Muscle of back (tissue), 11 donors: ENCODE data around the gene HESX1. TPM values are rescaled to one million over a fixed set of nuclear protein-coding genes. Genes with fewer than 3 reads are reported as not detected.

ENCODE experiments used
- DNase-seq, 3 donors: peaks; one replicate each; pipeline versions ENCODE4 v3.0.0 to v3.0.0-alpha.2; 2013
- polyA plus RNA-seq, 10 donors: library from polyadenylated mRNA; unstranded; fragments of 120-200 nt; gene quantifications; one replicate each; pipeline ENCODE4 v1.2.1, GENCODE V29; 2013; ENCODE audit not compliant: insufficient read length in 10 of 10

HESX1 gene
- polyA plus RNA-seq, 10 donors, result 1.3 to 2.9 (median 1.8) TPM

DNA sequence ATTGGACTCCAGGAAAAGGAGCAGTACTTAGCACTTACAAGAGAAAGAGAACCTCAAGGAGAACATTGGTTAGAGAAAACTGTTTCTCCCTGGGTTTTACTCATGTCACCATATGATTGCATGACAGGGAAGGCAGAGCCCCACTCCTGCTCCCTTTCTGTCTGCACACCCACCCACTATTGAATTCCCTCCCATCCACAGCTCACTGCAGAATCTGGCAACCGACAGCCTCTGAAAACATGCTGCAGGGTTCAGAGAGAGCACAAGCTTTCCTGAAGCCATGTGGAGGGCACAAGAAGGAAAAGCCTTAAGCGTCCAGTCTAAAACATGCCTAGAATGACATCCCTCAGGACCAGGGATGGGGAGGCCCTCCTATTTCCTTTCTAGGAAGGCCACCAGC is 31.6 kb downstream of the HESX1 start:
- DNase-seq, result no peak

- DNase-seq, result no peak
These were observed 33.1 kb downstream of the HESX1 start for GRCh38 chr3:57166660-57167059.

DNA sequence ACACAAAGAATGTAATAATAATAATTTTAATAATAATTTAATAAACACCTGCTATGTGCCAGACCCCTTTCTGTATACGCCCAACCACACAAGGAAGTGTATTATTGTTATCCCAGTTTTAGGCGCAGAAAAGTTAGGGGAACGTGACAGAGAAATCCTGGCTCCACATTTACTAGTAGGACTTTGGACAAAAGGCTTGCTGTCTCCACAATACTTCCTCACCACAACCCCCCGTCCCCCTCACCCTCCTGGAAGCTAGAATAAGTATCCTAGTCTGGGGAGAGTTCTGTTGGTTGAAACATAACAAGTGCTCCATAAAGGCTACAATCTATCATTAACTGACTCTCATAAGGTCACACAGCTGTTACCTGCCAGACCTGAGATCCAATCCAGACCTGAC is 34.1 kb downstream of the HESX1 start:
- DNase-seq, result no peak

- peak; percentile 80 to 92 (median 90) for DNase-seq
These were observed 34.9 kb downstream of the HESX1 start, which contains the start of gene IL17RD for GRCh38 chr3:57164657-57165573. Gene IL17RD (minus strand): TSS chr3:57165353. CDS start chr3:57165286, 67 bp downstream.

- DNase-seq, result peak in 1 of 3 donors; percentile 82
These were observed 35.5 kb downstream of the HESX1 start for GRCh38 chr3:57164217-57164656.

DNA sequence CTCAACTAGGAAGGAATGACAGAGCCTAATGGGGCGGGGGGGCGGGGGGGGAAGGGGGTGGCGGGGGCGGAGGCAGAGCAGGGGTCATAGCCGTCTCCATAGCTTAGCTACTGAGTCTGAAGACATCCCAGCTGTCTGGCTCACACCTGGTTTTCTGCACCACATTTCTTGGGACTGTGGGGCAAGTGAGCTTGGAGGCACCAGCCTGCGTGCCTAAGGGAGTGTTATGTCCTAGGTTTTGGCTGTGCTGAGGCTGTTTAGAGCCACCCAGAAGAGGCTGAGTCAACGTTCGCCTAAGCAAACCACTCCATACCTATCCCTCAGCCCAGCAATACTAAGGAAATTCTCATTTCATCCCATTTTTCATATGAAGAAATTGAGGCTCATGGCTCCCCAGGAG is 36.0 kb downstream of the HESX1 start:
- peak in 1 of 3 donors; percentile 73 for DNase-seq

- no peak for DNase-seq
These were observed 37.9 kb downstream of the HESX1 start for GRCh38 chr3:57161915-57162314.

DNA sequence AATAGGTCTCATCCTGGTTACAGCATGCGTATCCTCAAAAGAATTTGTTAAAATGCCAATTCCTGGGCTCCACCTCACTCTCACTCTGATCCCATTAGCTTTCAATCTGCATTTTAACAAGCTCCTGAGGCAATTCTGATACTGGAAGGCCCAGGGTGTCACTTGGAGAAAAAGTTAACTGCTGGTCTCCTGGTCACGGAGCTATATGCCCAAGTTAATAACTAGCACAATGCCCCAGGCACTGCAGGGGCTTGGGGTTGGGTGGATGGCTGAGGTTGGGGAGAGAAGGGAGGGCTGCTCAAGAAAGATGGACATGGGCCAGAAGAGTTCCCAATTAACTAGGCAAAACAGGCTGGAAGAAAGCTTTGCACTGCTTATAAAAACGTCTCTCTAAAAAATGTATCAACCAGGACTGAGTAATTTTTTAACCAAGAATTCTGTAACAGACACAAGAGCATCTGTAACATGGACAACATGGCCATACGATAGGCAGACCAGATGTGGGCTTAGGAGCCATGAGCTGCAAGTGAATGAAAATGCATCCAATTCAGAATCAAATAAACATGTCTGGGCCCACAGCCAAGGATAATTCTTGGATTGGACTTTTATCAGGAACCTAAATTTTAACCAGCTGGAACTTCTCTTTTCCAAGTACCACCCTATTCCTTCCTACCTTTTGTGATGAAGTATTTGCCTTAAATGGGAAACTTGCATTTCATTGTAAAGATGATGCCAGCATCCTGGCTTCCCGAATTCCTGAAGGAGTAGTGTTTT is 38.8 kb downstream of the HESX1 start:
- DNase-seq, result peak in 2 of 3 donors; percentile 75 to 89

GRCh38 chr3:57160076-57160764 is 39.6 kb downstream of the HESX1 start:
- peak; percentile 69 to 92 (median 84) for DNase-seq

DNA sequence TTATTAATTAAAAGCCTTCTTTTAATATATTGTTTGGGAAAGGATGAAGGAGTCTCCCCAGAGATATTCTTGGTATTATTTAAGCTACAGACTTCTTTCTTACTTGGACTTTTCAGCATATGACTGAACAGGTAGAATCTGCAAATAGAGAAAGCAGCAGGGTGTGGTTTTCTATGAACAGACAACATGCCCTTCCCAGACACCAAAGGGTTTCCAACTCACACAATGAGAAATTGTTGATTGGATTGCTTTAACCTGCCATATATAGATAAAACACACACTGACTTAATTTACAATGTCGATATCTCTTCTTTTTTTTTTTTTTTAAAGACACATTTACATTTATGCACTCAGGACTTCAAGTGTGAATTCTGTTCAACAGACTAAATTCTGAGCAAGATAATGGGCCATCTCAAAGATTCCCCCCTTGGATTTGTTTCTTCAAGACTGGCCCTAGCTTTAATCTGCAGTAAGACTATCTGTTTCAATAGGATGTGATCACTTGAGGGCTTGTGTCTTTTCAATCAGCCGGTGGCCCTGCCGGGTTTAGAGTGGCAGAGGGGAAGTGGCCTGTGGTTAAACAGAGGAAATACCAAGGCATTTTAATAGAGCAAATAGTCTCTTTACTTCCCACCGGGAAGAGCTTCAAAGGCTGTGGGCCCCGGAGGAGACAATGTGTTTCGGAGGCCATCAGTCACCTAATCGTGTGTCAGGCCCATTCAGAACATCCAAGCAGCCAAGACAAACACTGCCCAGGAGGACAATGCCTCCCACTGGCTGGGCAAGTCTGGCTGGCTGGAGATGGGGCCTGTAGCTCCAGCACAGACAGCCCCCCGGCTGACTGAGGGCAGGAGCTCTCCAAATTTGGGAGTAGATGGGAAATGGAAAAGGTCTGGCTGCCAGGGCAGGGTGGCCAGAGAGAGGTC is 40.7 kb downstream of the HESX1 start:
- no peak for DNase-seq

DNA sequence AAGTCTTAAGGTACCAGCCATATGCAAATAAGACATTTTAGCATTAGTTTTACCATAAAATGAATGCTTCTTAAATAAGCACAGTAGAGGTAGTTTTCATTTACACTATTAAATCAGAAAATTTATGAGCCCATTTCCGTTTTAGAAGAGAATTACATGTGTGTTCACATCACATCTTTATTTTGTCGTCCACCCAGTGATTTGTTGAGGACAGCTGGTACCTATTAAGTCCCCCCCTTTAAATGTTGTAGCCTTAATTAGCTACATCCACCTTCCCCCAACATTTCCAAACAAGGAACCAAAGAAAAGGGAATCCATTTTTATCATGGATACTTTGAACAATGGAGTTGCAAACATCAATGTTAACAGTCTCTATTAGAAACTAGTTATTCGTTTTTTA is 41.5 kb downstream of the HESX1 start:
- DNase-seq, result no peak

- DNase-seq, result peak in 1 of 3 donors; percentile 57
These were observed 42.2 kb downstream of the HESX1 start for GRCh38 chr3:57157545-57157944.

DNA sequence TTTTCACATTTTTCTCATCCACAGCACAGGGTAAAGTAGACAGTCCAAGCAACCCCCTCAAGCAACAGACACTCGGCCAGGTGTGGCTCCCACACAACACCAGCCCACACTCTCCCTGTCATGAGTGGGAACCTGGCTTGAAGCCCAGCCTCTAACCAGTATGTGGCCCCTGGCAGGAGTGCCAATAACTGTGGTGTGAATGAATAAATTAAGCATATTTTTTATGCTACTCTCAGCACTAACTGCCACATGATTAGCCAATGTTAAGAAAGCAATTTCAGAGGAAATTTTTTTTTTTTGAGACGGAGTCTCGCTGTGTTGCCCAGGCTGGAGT is 44.5 kb downstream of the HESX1 start:
- DNase-seq, result no peak

DNA sequence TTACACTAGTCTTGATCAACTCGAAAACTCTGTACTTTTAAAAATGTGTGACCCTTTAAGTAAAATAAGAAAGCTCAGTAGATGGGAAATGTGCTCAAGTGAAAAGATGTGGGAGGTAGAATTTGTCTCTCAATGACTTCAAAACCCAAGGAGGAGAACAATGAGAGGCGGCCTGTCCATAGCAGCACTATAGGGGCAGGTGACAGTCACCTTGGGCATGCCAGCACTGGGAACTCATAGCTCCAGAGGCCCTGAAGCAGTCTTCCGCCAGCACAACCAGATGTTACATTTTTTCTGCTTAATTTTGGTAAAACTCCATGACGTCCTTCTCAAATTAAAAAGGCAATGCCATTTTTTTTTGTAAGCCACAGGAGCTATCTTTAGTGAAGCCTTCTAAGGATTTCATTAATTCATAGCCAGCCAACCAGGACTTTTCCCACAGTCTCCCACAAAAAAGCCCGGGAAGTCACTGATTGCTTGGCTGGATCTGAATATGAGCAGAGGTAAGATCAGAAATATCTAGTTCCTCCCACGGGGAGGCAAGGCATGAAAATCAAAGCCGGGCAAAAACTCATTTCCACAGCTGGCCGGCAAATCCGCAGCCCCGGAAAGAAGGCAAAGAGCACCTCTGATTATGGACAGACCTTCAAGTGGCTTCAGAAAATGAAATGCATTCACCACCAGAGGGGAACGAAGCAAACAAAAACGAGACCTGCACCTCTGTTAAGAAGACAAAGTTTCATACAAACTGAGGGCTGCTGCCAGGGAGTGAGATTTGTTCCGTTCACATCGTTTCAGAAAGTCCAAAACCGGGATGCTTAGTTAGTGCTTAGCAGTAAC is 45.1 kb downstream of the HESX1 start:
- peak in 1 of 3 donors; percentile 60 for DNase-seq

GRCh38 chr3:57152151-57153143 is 47.3 kb downstream of the HESX1 start:
- peak in 1 of 3 donors; percentile 80 for DNase-seq

GRCh38 chr3:57151749-57152148 is 48.0 kb downstream of the HESX1 start:
- DNase-seq, result peak in 1 of 3 donors; percentile 56

- peak in 1 of 3 donors; percentile 90 for DNase-seq
These were observed 48.7 kb downstream of the HESX1 start for GRCh38 chr3:57151021-57151449.

DNA sequence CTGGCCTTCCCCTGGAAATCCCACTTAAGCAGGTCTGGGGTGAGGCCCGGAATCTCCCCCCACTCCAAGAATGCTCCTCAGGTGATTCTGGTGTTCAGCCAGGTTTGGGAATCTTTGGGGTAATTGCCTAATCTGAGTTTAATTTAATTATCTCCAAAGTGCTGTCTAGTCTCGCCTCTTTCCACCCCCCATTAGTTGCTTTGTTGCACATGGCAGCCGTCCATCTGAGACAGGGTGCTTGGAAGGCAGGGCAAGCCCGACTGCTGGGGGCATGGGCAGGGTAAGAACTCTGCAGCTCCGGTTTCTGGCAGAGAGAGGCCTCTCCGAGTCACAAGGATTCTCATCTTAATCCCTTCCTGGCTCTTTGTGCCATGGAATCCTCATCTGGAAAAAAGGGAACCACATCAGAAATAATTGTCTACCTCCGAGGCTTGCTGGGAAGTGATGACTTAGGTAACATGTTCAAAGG is 49.6 kb downstream of the HESX1 start:
- peak in 1 of 3 donors; percentile 74 for DNase-seq
